Dermis microvascular lymphatic vessel endothelial cell (primary cell): ENCODE measurements around the gene HNRNPH2. TPM values are rescaled to one million over a fixed set of nuclear protein-coding genes. Genes with fewer than 3 reads are reported as not detected.
A peak's percentile ranks its signal among the peaks of the same experiment; 100 is the strongest.

Experiments used
- DNase-seq, 2 donors: peaks; one replicate each; pipeline versions ENCODE4 v3.0.0 to v3.0.0-alpha.2; 2010; ENCODE audit warnings: low read depth in 2 of 2
- total RNA-seq: library from RNA; depleted of rRNA; stranded (reverse); fragments of >200 nt; gene quantifications from 2 replicates; pipeline ENCODE4 v1.2.1, GENCODE V29; 2014

Gene HNRNPH2
- total RNA-seq, 1 donor from 2014 or later = 75.9 TPM

- no peak for DNase-seq
Observed at GRCh38 chrX:101460669-101461068, 52.6 kb downstream of the HNRNPH2 start.

GRCh38 chrX:101462892-101463291 is 54.9 kb downstream of the HNRNPH2 start:
- peak; percentile 24 to 39 for DNase-seq

Other genes starting within 250 kb of the HNRNPH2 start
- under 0.01 and 0.13 TPM in 2 replicates for gene DRP2, start 188.4 kb upstream of the HNRNPH2 start, total RNA-seq
- 0.13 TPM in 1 of 2 replicates, not detected in the other for gene TAF7L, start 116.9 kb upstream of the HNRNPH2 start, total RNA-seq
- gene TIMM8A, start 59.5 kb upstream of the HNRNPH2 start, total RNA-seq = 2.4 and 2.9 TPM in 2 replicates
- gene BTK, start 22.0 kb upstream of the HNRNPH2 start, total RNA-seq = under 0.01 TPM in 1 of 2 replicates, not detected in the other
- gene RPL36A, start 17.2 kb upstream of the HNRNPH2 start, total RNA-seq = 206 and 253 TPM in 2 replicates
- 23.3 and 24.4 TPM in 2 replicates for gene GLA, start 297 bp upstream of the HNRNPH2 start, total RNA-seq
- gene ARMCX4, start 77.2 kb downstream of the HNRNPH2 start, total RNA-seq = 3.3 and 3.4 TPM in 2 replicates
- gene ARMCX1, start 142.3 kb downstream of the HNRNPH2 start, total RNA-seq = 48.2 and 49.3 TPM in 2 replicates
- 30.2 and 36.9 TPM in 2 replicates for gene ARMCX6, start 209.8 kb downstream of the HNRNPH2 start, total RNA-seq
- 43.1 and 61.2 TPM in 2 replicates for gene ARMCX3, start 214.9 kb downstream of the HNRNPH2 start, total RNA-seq